Cardiac fibroblast (primary cell): ENCODE measurements around the gene SLC12A7.

Experiments
- DNase-seq, 2 donors: peaks; one replicate each; pipeline versions ENCODE4 v3.0.0 to v3.0.0-alpha.2; 2010; ENCODE audit warnings: low read depth in 2 of 2
- H3K4me3 ChIP-seq, 2 donors: replicated peaks in 1 of 2; 1 replicate in 1 of 2; 2 replicates in 1 of 2; pipeline ENCODE4 v1.5.1; 2011; ENCODE audit warnings: low read depth in 2 of 2, low read length in 2 of 2, mild to moderate bottlenecking in 2 of 2, moderate library complexity in 1 of 2
- CTCF ChIP-seq: IDR thresholded peaks from one replicate; pipeline ENCODE4 v1.5.1; 2011; ENCODE audit warnings: low read depth, mild to moderate bottlenecking, low read length, inconsistent platforms

SLC12A7 gene

GRCh38 chr5:1030801-1031271, 81.0 kb downstream of the SLC12A7 start:
- H3K4me3 ChIP-seq, result no peak overlapping the region
- DNase-seq, result no peak
- TF ChIP-seq CTCF, result no peak

- no peak for DNase-seq
Measured at GRCh38 chr5:1029945-1030625, 81.8 kb downstream of the SLC12A7 start.

GRCh38 chr5:1029282-1029944, 82.5 kb downstream of the SLC12A7 start:
- TF ChIP-seq CTCF, result no peak
- no peak overlapping the region for H3K4me3 ChIP-seq
- no peak for DNase-seq

More at GRCh38 chr5:1029945-1030625, 81.8 kb downstream of the SLC12A7 start:
- H3K4me3 ChIP-seq, result no peak overlapping the region
- no peak for TF ChIP-seq CTCF

- no peak for TF ChIP-seq CTCF
- no peak for DNase-seq
- H3K4me3 ChIP-seq, result no peak overlapping the region
Measured at GRCh38 chr5:1028481-1029281, 83.2 kb downstream of the SLC12A7 start.

GRCh38 chr5:1027631-1028441, 84.0 kb downstream of the SLC12A7 start:
- DNase-seq, result no peak
- no peak overlapping the region for H3K4me3 ChIP-seq
- no peak for TF ChIP-seq CTCF
